Activated CD4-positive, alpha-beta T cell treated with anti-CD3 and anti-CD28 coated beads for 48 hours (primary cell): Measurements from ENCODE around the gene MAST3.
A peak's percentile ranks its signal among the peaks of the same experiment; 100 is the strongest.
"Not testable (repeated sequence)": the region's sequence is repeated elsewhere in the genome, so short reads cannot be mapped to it uniquely, and the experiment has no call there.

ENCODE experiments used
- DNase-seq: peaks from one replicate; pipeline ENCODE4 v3.0.0-alpha.2; 2020

MAST3 gene

DNA sequence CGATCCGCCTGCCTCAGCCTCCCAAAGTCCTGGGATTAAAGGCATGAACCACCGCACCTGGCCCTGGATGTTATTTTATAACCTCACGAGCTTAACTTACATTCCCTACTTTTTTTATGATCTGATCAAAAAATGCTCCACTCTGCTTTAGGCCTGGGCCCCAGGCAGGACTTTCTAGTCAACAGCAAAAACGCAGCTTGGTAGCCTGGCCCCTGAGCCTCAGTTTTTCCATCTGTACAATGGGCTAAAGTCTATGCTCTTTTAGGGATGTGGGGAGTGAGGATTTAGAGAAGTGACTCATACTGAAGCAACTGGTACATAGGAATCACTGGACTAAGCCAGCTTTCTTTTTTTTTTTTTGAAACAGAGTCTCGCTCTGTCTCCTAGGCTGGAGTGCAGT is 43.5 kb downstream of the MAST3 start:
- DNase-seq = no peak

DNA sequence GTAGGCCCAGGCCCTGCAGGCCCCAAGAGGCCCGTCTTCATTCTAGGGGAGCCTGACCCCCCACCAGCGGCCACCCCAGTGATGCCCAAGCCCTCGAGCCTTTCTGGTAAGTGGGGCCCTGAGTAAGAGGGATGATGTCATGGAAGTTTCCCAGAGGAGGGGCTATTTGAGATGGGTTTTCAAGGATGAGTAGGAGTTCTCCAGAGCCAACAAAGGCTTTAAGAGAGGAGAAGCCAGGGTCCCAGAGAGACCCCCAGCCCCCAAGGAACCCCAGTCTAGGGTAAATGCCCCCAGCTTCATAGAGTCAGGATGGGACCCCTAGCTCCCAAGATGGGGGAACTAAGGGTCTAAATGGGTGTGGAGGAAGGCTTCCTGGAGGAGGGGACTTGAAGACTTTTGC is 46.3 kb downstream of the MAST3 start:
- DNase-seq = no peak

DNA sequence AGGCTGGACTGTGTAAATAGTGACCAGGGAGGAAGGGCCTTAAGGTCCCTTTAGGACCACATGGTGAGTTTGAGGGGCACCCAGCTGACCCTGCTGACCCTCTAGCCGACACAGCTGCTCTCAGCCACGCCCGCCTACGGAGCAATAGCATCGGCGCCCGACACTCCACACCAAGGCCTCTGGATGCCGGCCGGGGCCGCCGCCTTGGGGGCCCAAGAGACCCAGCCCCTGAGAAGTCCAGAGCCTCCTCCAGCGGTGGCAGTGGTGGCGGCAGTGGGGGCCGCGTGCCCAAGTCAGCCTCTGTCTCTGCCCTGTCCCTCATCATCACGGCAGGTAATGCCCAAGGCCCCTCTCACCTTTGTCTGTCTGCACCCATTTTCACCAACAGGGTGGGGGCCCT is 46.8 kb downstream of the MAST3 start:
- no peak for DNase-seq

DNA sequence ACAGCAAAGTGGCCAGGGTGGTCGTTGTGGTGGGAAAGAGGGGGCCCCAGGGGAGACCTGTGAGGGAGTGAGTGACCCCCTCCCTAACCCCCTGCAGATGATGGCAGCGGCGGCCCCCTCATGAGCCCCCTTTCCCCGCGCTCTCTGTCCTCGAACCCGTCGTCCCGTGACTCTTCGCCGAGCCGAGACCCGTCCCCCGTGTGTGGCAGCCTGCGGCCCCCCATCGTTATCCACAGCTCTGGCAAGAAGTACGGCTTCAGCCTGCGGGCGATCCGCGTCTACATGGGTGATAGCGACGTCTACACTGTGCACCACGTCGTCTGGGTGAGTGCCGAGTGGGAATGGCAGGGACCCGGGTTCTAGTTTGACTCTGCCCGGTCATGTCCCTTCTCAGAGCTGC is 47.3 kb downstream of the MAST3 start:
- no peak for DNase-seq

DNA sequence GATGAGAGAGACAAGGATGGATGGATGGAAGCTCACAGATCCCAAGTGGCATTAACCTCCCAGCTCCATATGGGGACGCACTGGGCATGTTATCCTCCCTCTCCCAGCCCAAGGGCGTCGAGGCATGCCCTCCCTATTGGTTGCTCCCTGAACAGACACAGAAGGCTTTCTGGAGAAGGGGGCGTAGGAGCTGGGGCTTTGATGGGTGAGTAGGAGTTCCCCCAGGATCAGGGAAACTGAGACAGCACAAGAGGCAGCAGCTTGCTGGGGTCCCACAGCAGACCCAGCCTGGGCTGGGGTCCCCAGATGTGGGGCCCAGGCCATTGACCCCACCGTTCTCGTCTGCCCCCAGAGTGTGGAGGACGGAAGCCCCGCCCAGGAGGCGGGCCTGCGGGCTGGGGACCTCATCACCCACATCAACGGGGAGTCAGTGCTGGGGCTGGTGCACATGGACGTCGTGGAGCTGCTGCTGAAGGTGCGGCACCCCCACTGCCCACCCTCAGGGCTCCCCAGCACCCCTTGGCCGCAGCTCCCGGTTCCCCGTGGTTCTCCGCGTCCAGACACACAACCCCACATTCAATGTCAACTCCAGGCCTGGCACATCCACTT is 47.9 kb downstream of the MAST3 start:
- no peak for DNase-seq

DNA sequence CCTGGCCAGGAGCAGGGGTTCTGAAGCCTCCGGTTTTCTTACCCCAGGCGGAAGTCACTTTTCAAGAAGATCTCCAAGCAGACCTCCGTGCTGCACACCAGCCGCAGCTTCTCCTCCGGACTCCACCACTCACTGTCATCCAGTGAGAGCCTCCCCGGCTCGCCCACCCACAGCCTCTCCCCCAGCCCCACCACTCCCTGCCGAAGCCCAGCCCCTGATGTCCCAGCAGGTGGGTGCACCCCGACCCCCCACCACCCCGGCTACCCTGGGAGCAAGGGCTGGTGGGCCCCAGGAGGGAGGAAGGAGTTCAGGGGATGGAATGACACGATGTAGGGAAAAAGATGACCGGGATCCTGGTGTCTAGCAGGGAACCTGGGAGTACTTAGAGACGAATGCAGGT is 49.8 kb downstream of the MAST3 start:
- DNase-seq = no peak

DNA sequence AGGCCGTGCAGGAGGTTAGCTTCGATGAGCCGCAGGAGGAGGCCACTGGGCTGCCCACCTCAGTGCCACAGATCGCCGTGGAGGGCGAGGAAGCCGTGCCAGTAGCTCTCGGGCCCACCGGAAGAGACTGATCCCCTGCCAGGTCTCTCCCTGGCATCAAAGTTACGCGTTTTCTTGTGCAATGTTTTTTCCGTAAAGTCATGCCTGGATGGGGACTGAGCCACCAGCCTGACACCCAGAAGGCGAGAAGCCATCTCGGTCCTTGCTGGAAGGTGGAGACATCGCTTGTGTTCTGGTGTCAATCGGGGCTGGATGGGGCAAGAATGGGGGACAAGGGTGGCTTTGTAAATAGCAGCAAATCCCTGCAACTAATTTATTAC is 52.0 kb downstream of the MAST3 start:
- no peak for DNase-seq

DNA sequence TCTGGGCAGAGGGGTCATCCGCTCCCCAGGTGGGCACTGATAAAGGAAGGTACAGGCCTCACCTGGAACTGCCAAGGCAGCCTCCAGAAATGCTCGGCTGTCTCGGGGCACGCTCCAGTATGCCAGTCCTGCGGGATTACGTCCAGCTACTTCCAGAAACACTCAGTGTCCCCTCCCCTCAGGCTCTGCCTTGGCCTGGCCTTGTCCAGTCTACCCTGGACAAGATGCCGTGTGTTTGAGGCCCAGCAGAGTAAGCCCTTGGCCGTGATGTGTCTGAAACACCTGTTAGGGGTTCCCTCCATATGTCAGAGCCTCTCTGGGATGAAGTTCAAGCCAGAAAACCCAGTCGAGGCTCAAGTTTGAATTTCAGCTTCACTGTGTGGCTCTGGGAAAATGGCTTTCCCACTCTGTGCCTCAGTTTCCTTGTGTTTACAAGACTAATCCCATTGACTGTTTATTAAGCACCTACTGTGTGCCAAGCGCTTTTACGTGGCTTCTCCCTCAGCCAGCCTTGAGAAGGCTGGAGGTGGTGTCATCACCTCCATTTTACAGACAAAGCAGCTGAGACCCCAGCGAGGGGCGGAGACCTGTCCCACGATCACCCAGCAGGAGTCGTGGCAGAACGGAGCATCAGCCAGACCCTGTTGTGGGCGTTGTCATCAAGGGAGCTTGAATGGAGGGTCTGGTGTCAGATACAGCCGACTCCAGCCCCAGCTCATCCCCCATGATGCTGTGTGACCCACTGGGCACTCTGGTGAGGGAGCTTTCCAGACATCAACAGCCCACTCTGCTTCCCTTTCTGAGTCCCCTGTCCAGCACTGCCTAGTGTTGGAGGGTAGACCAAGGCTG is 53.4 kb downstream of the MAST3 start:
- DNase-seq = no peak

DNA sequence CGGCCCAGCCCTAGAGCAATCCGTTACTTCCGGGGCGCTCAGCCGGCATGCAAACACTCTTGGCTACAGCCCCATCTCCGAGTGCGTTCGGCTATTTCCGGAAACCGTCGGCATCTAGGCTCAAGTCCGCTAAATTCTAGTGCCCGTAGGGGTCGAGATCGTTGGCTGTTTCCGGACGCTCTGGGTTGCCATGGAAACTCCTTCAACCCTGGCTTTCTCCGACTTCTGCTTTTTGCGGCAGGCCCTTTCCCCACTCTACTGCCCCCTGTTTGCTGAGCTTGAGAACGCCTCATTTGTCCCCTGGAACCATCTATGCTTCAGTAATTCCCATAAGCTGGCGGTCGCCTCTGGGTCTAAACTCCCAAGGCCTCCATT is 54.9 kb downstream of the MAST3 start:
- peak; percentile 99 for DNase-seq

DNA sequence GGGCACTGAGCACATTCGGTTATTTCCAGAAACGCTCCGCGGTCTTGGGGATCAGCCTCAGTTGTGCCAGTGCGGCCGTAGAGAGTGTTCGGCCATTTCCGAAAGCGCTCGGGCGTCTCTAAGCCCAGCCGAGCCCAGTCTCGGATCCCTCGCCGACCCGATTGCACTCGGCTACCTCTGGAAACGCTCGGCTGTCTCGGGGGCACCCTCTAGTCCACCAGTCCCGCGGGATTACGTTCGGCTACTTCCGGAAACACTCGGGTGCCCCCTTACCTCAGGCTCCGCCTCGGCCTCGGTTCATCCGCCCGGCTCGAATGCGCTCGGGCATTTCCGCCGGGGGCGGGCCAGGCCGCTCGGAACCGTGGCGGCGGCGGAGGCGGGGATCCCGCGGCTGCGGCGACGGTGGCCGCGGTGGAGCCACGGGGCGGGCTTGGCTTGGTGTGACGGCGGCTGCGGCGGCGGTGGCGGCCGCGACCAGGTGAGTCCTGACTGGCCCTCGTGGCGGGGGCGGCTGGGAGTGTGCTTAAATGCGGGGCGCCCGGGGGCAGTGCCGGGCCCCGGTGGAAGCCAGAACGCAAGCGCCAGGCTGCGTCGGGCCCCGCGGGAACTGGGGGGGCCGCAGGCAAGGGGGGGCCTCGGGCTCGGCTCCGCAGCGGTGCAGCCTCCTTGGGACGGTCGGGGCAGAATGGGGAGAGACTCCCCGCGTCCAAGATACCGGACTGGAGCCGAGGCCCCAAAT is 55.4 kb downstream of the MAST3 start, which contains the start of gene PIK3R2:
TSS of gene PIK3R2 (plus strand) at position 347 of the 739 bp plus-strand sequence. CDS start 2,717 bp downstream, outside the sequence.
- DNase-seq = peak; percentile 100

DNA sequence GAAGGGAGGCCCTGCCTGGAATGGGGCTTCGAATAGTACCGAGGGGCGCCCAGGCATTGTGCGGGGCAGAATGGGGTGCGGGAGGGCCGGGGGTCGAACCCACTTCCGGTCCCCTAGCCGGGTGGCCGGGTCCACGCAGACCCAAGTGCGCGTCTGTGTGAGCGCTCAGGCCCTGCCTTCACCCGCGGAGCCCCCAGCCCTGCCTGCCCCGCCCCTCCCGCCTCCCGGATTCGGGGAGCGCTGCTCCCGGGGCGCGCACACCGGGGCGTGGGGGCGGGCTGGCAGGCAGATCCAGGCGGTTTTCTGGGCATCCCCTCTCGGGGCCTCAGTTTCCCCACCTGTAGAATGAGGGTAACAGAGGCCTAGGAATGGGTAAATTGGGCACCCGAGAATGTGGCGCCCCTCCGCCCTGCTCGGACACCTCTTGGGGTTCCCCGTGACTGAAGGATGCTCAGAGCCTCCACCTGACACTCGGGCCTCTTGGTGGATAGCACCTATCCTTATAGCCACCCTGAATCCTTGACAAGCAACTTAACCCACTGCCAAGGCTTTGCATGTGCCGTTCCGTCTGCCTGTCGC is 56.1 kb downstream of the MAST3 start:
- DNase-seq = peak; percentile 42

DNA sequence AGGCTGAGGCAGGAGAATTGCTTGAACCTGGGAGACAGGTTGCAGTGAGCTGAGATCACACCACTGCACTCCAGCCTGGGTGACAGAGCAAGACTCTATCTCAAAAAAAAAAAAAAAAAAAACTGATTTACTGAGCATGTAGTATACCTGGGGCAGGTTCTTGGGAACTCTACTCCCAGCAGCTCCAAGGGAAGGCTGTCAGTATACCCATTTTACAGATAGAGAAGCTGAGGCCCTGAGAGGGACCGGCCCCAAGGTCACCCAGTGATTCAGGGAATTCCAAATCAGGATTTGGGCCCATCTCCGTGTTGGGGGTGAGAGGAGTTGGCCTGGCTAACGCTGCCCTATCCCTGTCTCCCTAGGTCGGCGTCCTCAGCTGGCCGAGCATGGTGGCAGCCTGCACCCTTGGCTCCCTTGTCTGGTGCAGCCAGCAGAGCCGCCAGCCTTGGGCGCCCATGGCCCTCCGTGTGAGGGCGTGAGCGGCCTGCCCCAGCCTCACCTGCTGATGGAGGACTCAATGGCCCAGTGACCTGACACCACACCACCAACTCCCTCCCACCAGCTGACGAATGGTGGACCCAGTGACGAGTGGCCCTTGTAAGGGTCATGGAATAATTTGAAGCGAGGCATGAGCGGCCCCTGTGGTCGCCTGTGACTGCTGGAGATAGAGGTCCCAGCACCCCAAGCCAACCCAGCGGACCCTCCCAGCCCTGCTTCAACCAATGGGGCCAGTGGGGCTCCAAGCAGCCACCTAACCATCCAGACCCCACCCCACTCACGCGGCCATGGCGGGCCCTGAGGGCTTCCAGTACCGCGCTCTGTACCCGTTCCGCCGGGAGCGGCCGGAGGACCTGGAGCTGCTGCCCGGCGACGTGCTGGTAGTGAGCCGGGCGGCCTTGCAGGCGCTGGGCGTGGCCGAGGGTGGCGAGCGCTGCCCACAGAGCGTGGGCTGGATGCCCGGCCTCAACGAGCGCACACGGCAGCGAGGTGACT is 57.8 kb downstream of the MAST3 start:
- no peak for DNase-seq

DNA sequence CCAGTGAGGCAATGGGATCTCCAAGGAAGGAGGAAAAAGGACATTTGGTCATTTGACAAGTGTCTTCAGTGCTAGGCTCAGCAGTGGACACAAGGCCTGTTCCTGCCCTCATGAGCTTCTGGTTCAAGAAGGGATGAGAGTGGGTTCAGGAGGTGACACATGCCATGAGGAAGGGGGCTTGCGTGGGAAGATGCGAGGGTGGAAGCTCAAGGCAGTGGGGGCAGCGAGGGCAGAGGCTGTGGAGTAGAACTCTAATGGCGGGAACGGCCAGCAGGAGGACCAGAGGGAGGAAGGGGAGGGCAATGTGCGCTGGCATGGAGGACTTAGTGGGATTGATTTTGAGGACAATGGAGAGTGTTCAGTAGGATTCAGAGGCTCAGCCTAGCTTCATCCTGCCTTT is 58.7 kb downstream of the MAST3 start:
- DNase-seq = no peak

DNA sequence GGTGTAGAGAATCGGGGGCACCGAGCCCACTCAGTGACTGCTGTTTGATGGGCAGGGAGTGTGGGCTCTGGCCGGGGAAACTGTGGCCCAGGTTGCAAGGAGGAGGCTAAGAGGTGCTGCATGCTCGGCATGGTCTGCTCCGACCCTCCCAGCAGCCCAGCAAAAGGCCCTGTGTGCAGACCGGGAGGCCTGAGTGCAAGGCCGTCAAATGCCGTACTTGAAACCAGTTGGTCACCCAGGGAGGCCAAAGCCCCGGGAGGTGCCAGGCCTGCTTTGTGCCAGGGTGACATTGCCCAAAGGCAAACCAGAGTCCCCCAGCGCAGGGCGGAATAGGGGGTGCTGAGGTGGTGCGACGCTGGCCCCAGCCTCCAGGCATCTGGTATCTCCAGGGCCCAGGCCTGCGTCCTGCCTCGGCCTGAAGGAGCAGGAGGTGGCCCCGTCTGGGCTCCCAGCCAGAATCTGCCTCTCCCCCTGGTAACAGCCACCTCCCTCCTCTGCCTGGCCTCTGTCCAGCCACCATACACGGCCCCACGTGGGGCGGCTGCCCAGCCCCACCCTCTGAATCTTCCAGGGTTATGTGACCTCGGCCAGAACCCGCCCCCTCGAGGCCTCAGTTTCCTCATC is 59.4 kb downstream of the MAST3 start:
- DNase-seq = no peak

DNA sequence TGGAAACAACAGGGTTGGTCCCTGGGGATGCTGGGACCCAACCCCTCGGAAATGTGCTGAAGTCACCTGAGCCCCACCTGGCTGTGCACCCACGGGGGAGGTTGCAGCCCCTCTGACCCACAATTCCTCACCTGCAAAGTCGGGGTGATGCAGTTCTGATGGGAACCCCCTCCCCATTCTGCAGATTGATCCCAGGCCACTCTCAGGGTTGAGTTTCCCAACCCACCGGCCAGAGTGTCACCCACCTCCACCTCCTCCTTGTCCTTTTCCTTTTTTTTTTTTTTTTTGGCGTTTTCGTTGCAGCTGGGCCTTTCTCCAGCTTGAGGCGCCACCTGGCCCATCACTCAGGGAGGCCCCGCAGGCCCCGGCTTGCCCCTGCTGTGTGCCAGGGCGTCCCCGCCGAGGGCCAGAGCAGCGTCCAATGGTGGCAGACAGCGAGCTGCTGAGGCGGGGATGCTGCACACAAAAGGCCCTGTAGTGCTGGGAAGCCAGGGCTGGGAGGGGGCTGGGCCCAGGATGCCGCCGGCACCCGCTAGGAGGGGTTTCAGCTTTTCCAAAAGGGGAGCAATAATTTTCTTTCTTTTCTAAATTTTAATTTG is 60.0 kb downstream of the MAST3 start:
- DNase-seq = no peak

DNA sequence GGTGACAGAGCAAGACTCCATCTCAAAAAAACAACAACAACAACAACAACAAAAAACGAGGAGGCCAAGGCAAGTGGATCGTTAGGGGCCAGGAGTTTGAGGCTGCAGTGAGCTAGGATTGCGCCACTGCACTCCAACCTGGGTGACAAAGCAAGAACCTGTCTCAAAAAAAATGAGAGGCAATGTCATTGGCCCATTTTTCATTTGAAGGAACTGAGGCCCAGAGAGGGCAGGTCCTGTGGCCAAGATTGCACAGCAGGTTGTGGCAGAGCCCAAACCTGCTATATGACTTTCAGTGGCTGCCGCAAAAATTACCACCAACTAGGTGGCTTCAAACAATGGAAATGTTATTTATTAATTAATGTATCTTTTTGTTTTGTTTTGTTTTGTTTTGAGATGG is 60.9 kb downstream of the MAST3 start:
- DNase-seq = no peak

DNA sequence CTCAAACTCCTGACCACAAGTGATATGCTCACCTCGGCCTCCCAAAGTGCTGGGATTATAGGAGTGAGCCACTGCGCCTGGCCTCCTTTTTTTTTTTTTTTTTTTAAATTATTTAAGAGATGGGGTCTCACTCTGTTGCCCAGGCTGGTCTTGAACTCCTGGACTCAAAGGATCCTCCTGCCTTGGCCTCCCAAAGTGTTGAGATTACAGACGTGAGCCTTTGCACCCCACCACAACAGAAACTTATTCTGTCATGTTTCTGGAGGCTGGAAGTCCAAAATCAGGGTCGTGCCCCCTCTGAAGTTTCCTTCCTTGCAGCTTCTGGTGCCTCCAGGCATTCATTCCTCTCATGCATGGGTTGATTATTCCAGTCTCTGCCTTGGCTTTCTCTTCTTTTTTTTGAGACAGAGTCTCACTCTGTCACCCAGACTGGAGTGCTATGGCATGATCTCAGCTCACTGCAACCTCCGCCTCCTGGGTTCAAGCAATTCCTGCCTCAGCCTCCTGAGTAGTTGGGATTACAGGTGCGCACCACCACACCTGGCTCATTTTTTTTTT is 61.6 kb downstream of the MAST3 start:
- not testable (repeated sequence) for DNase-seq

DNA sequence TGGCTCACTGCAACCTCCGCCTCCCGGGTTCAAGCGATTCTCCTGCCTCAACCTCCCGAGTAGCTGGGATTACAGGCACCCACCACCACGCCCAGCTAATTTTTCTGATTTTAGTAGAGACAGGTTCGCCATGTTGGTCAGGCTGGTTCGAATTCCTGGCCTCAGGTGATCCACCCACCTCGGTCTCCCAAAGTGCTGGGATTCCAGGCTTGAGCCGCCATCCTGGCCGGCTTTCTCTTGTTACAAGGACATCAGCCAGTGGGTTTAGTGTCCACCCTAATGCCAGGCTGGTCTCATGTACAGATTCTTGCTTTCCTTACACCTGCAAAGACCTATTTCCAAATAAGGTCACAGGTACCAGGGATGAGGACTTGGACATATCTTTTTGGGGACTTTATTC is 62.2 kb downstream of the MAST3 start:
- no peak for DNase-seq

DNA sequence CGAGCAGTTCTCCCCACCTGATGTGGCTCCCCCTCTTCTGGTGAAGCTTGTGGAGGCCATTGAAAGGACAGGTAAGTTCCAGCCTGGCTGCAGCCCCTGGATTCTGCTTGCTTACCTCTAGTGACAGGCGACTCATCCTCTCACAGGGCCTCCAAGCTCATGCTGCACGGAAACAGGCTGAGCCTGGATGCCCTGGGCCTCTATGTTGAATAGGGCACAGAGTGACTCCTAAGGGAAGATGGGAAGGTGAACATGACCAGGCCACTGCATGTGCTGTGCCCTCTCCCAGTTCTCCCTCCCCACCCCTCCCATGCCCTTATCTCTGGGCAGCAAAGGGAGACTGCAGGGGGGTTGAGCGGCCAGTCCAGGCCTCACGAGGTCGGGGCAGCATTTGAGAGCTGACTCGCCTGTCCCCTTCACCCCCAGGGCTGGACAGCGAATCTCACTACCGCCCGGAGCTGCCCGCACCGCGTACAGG is 63.0 kb downstream of the MAST3 start:
- peak; percentile 28 for DNase-seq

DNA sequence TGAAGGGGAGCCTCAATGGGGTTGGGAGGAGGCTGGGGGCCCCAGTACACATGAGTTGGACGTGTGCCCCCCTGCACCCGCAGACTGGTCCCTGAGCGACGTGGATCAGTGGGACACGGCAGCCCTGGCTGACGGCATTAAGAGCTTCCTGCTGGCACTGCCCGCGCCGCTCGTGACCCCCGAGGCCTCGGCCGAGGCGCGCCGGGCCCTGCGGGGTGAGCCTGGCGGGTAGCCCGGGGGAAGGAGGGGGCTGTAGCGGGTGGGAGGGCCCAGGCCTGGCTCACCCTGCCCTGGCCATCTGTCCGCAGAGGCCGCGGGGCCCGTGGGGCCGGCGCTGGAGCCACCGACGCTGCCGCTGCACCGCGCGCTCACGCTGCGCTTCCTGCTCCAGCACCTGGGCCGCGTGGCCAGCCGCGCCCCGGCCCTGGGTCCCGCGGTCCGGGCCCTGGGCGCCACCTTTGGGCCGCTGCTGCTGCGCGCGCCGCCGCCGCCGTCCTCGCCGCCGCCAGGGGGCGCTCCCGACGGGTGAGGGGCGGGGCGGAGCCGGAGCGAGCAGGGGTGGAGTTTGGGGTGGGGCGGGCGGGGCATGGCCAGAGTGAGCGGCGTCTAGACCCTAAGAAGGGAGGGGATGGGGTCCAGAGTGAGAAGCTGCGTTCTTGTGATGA is 63.5 kb downstream of the MAST3 start:
- peak; percentile 83 for DNase-seq
